PC-3 (cell line): ENCODE data around the gene ANAPC16. TPM values are rescaled to one million over a fixed set of nuclear protein-coding genes. Genes with fewer than 3 reads are reported as not detected.

Source experiments
- ATAC-seq: fragments of 200-7000 bp; cut with Tn5 transposase; 2 replicates; pipeline ENCODE4 v1.9.1; 2020; ENCODE audit warnings: mild to moderate bottlenecking, moderate library complexity
- BruUV-seq: library from RNA; stranded (reverse); fragments of 400-500 nt; replicated peaks from 2 replicates; lab custom pipeline; 2021; lab: Mats Ljungman, UMichigan
- CTCF ChIA-PET: fragments of 300-600 bp; sonication (Branson Sonifier 250); formaldehyde crosslinking; loops from one replicate; lab custom pipeline; 2022; ENCODE audit warnings: antibody characterized with exemption; lab: Charles Lee
- POLR2A ChIA-PET: fragments of 300-600 bp; sonication (Branson Sonifier 250); formaldehyde crosslinking; loops from one replicate; lab custom pipeline; 2022; ENCODE audit warnings: antibody characterized with exemption; ENCODE audit not compliant: unreplicated experiment; lab: Charles Lee
- DNase-seq: peaks from one replicate; pipeline ENCODE4 v3.0.0-alpha.2; 2015
- H2AFZ ChIP-seq: fragments of 300-600 bp; sonication (generic); 2 replicates; pipeline ENCODE4 v1.6.0; 2016; ENCODE audit warnings: antibody characterized with exemption, low read length
- H3F3A ChIP-seq: fragments of 300-600 bp; sonication (generic); one replicate; pipeline ENCODE4 v1.6.0; 2017; ENCODE audit warnings: antibody characterized with exemption, low read length, control low read depth, mild to moderate bottlenecking; ENCODE audit not compliant: unreplicated experiment
- H3K27ac ChIP-seq: fragments of 300-600 bp; sonication (generic); 2 replicates; pipeline ENCODE4 v1.5.1; 2016; ENCODE audit warnings: mild to moderate bottlenecking, low read length
- H3K27me3 ChIP-seq: fragments of 300-600 bp; sonication (generic); 2 replicates; pipeline ENCODE4 v1.6.1; 2016; ENCODE audit warnings: low read length, mixed read lengths
- H3K36me3 ChIP-seq: fragments of 300-600 bp; sonication (generic); 2 replicates; pipeline ENCODE4 v1.6.1; 2016; ENCODE audit warnings: low read depth, mixed run types, low read length, mixed read lengths
- H3K4me1 ChIP-seq: fragments of 300-600 bp; sonication (generic); 2 replicates; pipeline ENCODE4 v1.5.1; 2016; ENCODE audit warnings: low read length; ENCODE audit not compliant: insufficient read depth
- H3K4me2 ChIP-seq: fragments of 300-600 bp; sonication (generic); 2 replicates; pipeline ENCODE4 v1.6.0; 2016; ENCODE audit warnings: low read length
- H3K4me3 ChIP-seq: fragments of 300-600 bp; sonication (generic); 2 replicates; pipeline ENCODE4 v1.5.1; 2016; ENCODE audit warnings: mild to moderate bottlenecking, low read length, mixed read lengths
- H3K79me2 ChIP-seq: fragments of 300-600 bp; sonication (generic); 2 replicates; pipeline ENCODE4 v1.6.1; 2017; ENCODE audit warnings: low read length, mixed read lengths
- H3K9ac ChIP-seq: fragments of 300-600 bp; sonication (generic); 2 replicates; pipeline ENCODE4 v1.6.0; 2016; ENCODE audit warnings: mild to moderate bottlenecking, low read length
- H3K9me2 ChIP-seq: fragments of 300-600 bp; sonication (generic); replicated peaks from 2 replicates; pipeline ENCODE4 v1.6.1; 2016; ENCODE audit warnings: mixed run types, low read length, mixed read lengths
- H3K9me3 ChIP-seq: fragments of 300-600 bp; sonication (generic); 2 replicates; pipeline ENCODE4 v1.6.1; 2016; ENCODE audit warnings: low read length, mixed read lengths
- H4K20me1 ChIP-seq: fragments of 300-600 bp; sonication (generic); 2 replicates; pipeline ENCODE4 v1.6.1; 2016; ENCODE audit warnings: low read length, mixed read lengths
- CTCF ChIP-seq: fragments of 300-600 bp; sonication (generic); conservative IDR thresholded peaks from 2 replicates; pipeline ENCODE4 v1.5.1; 2017; ENCODE audit warnings: antibody characterized with exemption, low read depth, mild to moderate bottlenecking, low read length
- EZH2 ChIP-seq: fragments of 300-600 bp; sonication (generic); IDR thresholded peaks from one replicate; pipeline ENCODE4 v1.6.1; 2017; ENCODE audit warnings: antibody characterized with exemption, mild to moderate bottlenecking, low read length; ENCODE audit not compliant: unreplicated experiment
- EZH2phosphoT487 ChIP-seq: fragments of 300-600 bp; sonication (generic); IDR thresholded peaks from 2 replicates; pipeline ENCODE4 v1.6.1; 2018; ENCODE audit warnings: mild to moderate bottlenecking, antibody characterized with exemption, low read length, borderline replicate concordance
- intact Hi-C: fragments of 100-400 bp; cut with micrococcal nuclease; formaldehyde crosslinking; loops from 2 replicates; pipeline ENCODE4 v1.9.0; 2023
- total RNA-seq: library from RNA; depleted of rRNA; stranded (reverse); fragments of >200 nt; gene quantifications from 2 replicates; pipeline ENCODE4 v1.2.3, GENCODE V29; 2014

ANAPC16 gene
- total RNA-seq, 1 experiment from 2014 or later: 23.9 TPM

DNA sequence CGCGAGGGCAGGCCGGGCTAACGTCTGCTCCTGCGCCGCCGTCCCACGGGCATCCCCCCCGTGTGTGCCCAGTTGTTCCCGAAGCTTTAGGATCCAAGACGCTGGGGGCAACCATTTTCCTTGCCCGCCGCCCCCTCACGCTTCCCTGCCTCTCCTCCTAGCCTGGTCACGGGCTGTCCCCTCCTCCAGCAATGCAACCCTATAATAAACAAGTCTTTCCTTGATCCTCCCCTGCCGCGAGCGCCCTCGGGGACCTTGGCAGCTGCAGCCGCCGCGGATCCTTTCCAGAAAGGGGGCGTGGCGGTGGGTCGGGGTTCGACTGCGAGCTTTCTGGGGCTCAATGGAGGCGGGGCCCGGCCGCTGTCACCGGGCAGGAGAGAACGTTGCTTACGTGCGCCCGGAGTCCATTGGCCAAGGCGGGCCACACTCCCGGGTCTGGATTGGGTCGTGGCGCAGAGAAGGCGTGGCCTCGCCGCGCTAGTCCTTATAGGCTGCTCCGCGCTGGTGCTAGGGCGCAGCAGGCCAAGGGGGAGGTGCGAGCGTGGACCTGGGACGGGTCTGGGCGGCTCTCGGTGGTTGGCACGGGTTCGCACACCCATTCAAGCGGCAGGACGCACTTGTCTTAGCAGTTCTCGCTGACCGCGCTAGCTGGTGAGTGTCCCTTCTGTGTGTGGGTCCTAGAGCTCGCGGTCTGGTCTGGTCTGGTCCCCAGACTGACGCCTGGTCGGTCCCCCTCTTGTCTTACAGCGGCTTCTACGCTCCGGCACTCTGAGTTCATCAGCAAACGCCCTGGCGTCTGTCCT, 57.8 kb downstream of the ANAPC16 start, which contains the start of gene DDIT4:
TSS of gene DDIT4 (plus strand) at position 515 of the 803 bp plus-strand sequence. CDS start 293 bp downstream, outside the sequence.
- Histone ChIP-seq H3F3A (no peaks in the 10 kb centered on the region), H3K9ac (peak within 1 kb of the TSS; percentile 84), H3K4me3 (peak within 1 kb of the TSS; percentile 75), H3K36me3 (peaks cover 6% of the 10 kb centered on the region; the same call in 1 of the 2 replicates), H3K27ac (peak within 1 kb of the TSS; percentile 41), H3K27me3 (no peaks in the 10 kb centered on the region), H3K4me2 (peak within 1 kb of the TSS; percentile 97), H3K79me2 (peaks cover 20% of the 10 kb centered on the region), H2AFZ (peak within 1 kb of the TSS; percentile 73), H3K9me2 (no peaks in the 10 kb centered on the region), H3K9me3 (no peaks in the 10 kb centered on the region), H4K20me1 (peaks cover 17% of the 10 kb centered on the region), H3K4me1 (peaks cover 32% of the 10 kb centered on the region)
- ATAC-seq: peak; percentile 85
- ChIA-PET POLR2A (interaction anchor here (0.7 to 1.2 kb wide), 4 partner anchors 10 to 545 kb away, joined by 3 to 6 read pairs (median 3); no protein-coding TSS in a partner anchor), CTCF (interaction anchor here (0.6 kb wide), 1 partner anchor 13 kb away, joined by 3 read pairs; no protein-coding TSS in a partner anchor)
- peak; percentile 96 for DNase-seq
- no peak for TF ChIP-seq CTCF
- TF ChIP-seq EZH2: no peak
- TF ChIP-seq EZH2phosphoT487: no peak
- intact Hi-C loops: loop anchor here (1.0 kb wide), 2 partner anchors 42 to 47 kb away; no protein-coding TSS in a partner anchor
- no TSS peak for BruUV-seq

DNA sequence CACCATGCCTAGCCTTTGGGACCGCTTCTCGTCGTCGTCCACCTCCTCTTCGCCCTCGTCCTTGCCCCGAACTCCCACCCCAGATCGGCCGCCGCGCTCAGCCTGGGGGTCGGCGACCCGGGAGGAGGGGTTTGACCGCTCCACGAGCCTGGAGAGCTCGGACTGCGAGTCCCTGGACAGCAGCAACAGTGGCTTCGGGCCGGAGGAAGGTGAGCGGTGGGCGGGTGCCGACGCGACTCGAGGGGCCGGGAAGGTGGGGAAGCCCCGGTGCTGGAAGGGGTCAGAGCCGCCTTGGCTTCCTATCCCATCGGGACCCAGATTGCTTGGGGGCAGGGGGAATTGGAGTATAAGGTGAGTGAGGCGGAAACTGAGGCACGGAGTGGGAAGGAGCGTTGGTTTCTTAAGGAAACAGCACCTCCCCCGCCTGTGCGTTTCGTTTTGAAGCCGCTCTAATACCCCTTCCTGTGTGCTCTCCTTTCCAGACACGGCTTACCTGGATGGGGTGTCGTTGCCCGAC, 58.5 kb downstream of the ANAPC16 start:
- intact Hi-C loops: loop anchor here (1.0 kb wide), 1 partner anchor 41 kb away; no protein-coding TSS in a partner anchor

More for the DNA sequence above, 58.5 kb downstream of the ANAPC16 start:
- Histone ChIP-seq H3K4me2 (peak overlapping the region; percentile 97), H3K9ac (peak overlapping the region; percentile 84), H3K9me2 (no peaks in the 10 kb centered on the region), H3K27me3 (no peaks in the 10 kb centered on the region), H3K27ac (peak overlapping the region; percentile 29), H3K9me3 (no peaks in the 10 kb centered on the region), H2AFZ (peak overlapping the region; percentile 7; the same call in 1 of the 2 replicates), H3K4me3 (peak overlapping the region; percentile 75), H3K36me3 (peaks cover 6% of the 10 kb centered on the region; the same call in 1 of the 2 replicates), H3K4me1 (peaks cover 32% of the 10 kb centered on the region), H4K20me1 (peaks cover 17% of the 10 kb centered on the region), H3K79me2 (peaks cover 20% of the 10 kb centered on the region), H3F3A (no peaks in the 10 kb centered on the region)
- ATAC-seq (no peak; the same call in 1 of the 2 replicates), DNase-seq (no peak)
- ChIA-PET POLR2A (no interaction called here), CTCF (no interaction called here)
- BruUV-seq: TSS peak; percentile 77
- TF ChIP-seq CTCF: no peak
- no peak for TF ChIP-seq EZH2
- no peak for TF ChIP-seq EZH2phosphoT487
